ENCODE results near the gene UBL7. TPM values are rescaled to one million over a fixed set of nuclear protein-coding genes. Genes with fewer than 3 reads are reported as not detected.
"Not testable (repeated sequence)": the region's sequence is repeated elsewhere in the genome, so short reads cannot be mapped to it uniquely, and the experiment has no call there.

UBL7 gene
- total RNA-seq, 4 donors from 2014 or later: 32.2 to 74.2 (median 62.8) TPM

GRCh38 chr15:74490339-74490689, 29.4 kb upstream of the UBL7 start:
- no peak for DNase-seq (ENCODE audit: low spot score in 2 of 2)
- 96% methylated on average over 1 of the region's 1 CpG for WGBS
- H3K4me3 ChIP-seq: no peak overlapping the region

DNA sequence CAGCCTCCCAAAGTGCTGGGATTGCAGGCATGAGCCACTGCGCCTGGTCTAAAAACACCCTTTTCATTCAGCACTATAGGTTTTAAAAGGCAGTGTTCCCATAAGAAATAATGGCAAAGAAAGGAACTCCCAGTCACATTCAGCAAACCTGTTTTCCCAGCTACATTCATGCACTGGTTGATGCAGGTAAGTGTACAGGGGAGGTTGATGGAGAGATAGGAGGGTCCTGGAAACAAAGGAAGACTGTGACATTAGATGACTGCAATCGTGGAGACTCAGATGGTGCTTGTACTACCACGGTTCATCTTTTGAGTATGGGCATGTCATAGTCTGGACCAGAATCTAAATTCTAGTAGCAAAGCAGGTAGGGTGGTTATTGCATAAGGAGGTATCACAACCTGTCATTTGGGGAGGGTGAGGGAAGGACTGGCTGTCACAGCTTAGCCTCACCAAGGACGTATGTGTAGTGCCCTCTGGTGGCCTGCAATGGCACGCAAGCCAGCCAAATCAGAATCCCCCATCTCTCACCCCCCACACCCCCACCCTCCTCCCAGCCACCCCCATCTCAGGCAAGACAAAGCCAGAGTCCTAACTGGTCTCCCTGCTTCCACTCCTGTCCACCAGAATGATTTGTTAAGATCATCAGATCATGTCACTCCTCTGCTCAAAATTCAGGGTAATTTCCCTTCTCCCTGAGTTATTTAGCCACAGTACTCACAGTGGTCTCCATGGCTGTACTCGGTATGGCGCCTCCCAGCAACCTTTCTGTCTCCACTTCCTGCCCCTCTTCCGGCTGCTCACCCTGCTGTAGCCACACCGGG, 28.8 kb upstream of the UBL7 start:
- H3K4me3 ChIP-seq: no peak overlapping the region
- no peaks in the 10 kb centered on the region for H3K9me3 ChIP-seq
- no peak for TF ChIP-seq POLR2A (IDR thresholded peaks at IDR 0.05)
- TF ChIP-seq POLR2AphosphoS5 (IDR thresholded peaks at IDR 0.05): no peak
- no peak for TF ChIP-seq EP300 (IDR thresholded peaks at IDR 0.05)
- TF ChIP-seq CTCF (IDR thresholded peaks at IDR 0.05): peak; percentile 19 to 66
- H3K36me3 ChIP-seq: no peaks in the 10 kb centered on the region
- no peak overlapping the region for H3K27ac ChIP-seq
- no peaks in the 10 kb centered on the region for H3K27me3 ChIP-seq
- no peaks in the 10 kb centered on the region for H3K4me1 ChIP-seq
- WGBS: 37% methylated on average over 9 of the region's 9 CpGs
- peak in 1 of 2 donors; percentile 60 for DNase-seq (ENCODE audit: low spot score in 2 of 2)

More at GRCh38 chr15:74490339-74490689, 29.4 kb upstream of the UBL7 start:
- TF ChIP-seq EP300 (IDR thresholded peaks at IDR 0.05): no peak
- TF ChIP-seq POLR2AphosphoS5 (IDR thresholded peaks at IDR 0.05): no peak
- TF ChIP-seq CTCF (IDR thresholded peaks at IDR 0.05): no peak
- no peak for TF ChIP-seq POLR2A (IDR thresholded peaks at IDR 0.05)
- H3K27me3 ChIP-seq: no peaks in the 10 kb centered on the region
- no peaks in the 10 kb centered on the region for H3K9me3 ChIP-seq
- no peak overlapping the region for H3K27ac ChIP-seq
- H3K4me1 ChIP-seq: no peaks in the 10 kb centered on the region
- H3K36me3 ChIP-seq: no peaks in the 10 kb centered on the region

DNA sequence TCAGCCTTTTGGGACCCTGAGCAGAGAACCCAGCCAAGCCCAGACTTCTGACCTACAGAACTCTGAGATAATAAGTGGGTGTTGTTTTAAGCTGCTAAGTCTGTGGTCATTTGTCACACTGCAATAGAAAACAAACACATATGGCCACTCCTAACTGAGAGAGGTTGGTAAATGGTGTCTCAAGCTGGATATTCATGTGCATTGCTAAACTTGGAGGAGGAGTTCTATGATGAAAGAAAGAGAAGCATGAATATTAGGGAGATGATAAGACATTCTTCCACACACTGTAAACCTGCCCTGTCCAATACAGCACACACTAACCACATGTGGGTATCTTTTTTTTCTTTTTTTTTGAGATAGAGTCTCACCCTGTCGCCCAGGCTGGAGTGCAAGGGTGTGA, 27.8 kb upstream of the UBL7 start:
- Histone ChIP-seq H3K36me3 (no peaks in the 10 kb centered on the region), H3K27ac (no peak overlapping the region), H3K4me3 (no peak overlapping the region), H3K4me1 (no peaks in the 10 kb centered on the region), H3K9me3 (no peaks in the 10 kb centered on the region), H3K27me3 (no peaks in the 10 kb centered on the region)
- 85% methylated on average over 1 of the region's 1 CpG for WGBS
- no peak for DNase-seq (ENCODE audit: low spot score in 2 of 2)
- TF ChIP-seq CTCF (IDR thresholded peaks at IDR 0.05) (no peak), EP300 (IDR thresholded peaks at IDR 0.05) (no peak), POLR2AphosphoS5 (IDR thresholded peaks at IDR 0.05) (no peak), POLR2A (IDR thresholded peaks at IDR 0.05) (no peak)

DNA sequence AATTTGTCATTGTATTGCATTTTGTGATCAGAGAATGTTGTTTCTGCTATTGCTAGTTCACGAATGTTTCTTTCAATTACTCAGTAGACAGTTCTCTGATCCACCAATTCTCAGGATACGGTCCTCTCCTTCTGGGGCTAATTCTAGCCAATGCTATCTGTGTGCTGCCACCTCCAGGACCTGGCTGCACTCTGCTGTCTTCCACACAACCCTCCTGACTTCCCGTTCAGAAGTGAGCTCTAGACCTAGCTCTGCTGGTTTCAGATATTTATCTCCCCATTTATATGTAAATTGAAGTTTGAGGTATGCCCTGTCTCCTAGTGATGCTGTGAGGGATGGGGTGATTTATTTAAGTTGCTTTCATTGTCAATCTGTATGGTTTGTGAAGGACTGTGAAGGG, 21.7 kb upstream of the UBL7 start:
- Histone ChIP-seq H3K27me3 (no peaks in the 10 kb centered on the region), H3K4me1 (no peaks in the 10 kb centered on the region), H3K36me3 (peaks cover 9% of the 10 kb centered on the region), H3K9me3 (no peaks in the 10 kb centered on the region), H3K27ac (no peak overlapping the region), H3K4me3 (no peak overlapping the region)
- no peak for DNase-seq (ENCODE audit: low spot score in 2 of 2)
- WGBS: 64% methylated on average over 3 of the region's 3 CpGs
- TF ChIP-seq POLR2AphosphoS5 (IDR thresholded peaks at IDR 0.05) (no peak), POLR2A (IDR thresholded peaks at IDR 0.05) (no peak), EP300 (IDR thresholded peaks at IDR 0.05) (no peak), CTCF (IDR thresholded peaks at IDR 0.05) (no peak)

DNA sequence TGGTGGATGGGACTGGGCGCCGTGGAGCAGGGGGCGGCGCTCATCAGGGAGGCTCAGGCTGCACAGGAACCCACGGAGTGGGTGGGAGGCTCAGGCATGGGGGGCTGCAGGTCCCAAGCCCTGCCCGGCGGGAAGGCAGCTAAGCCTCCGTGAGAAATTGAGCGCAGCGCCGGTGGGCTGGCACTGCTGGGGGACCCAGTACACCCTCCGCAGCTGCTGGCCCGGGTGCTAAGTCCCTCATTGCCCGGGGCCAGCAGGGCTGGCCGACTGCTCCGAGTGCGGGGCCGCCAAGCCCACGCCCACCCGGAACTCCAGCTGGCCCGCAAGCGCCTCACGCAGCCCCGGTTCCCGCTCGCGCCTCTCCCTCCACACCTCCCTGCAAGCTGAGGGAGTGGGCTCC, 19.4 kb upstream of the UBL7 start:
- not testable (repeated sequence) for H3K27me3 ChIP-seq; H3K9me3 ChIP-seq; H3K4me1 ChIP-seq; DNase-seq (ENCODE audit: low spot score in 2 of 2); H3K27ac ChIP-seq; H3K4me3 ChIP-seq; H3K36me3 ChIP-seq
- whole genome bisulfite sequencing: 98% methylated on average over 8 of the region's 27 CpGs

- peaks cover 25% of the 10 kb centered on the region for H3K36me3 ChIP-seq
- H3K4me1 ChIP-seq; DNase-seq (ENCODE audit: low spot score in 2 of 2); H3K27ac ChIP-seq; H3K9me3 ChIP-seq; H3K27me3 ChIP-seq; H3K4me3 ChIP-seq: not testable (repeated sequence)
- WGBS: 94% methylated on average over 6 of the region's 7 CpGs
Measured at GRCh38 chr15:74471621-74472020, 10.7 kb upstream of the UBL7 start.
